HG03103 (cell line): ENCODE measurements around the gene GLT1D1.
"Not testable (repeated sequence)": the region's sequence is repeated elsewhere in the genome, so short reads cannot be mapped to it uniquely, and the experiment has no call there.

Experiments used
- ATAC-seq: cut with Tn5 transposase; IDR thresholded peaks from one replicate; pipeline ENCODE4 v1.9.1; 2021; ENCODE audit warnings: low read depth; ENCODE audit not compliant: unreplicated experiment

GLT1D1 gene

DNA sequence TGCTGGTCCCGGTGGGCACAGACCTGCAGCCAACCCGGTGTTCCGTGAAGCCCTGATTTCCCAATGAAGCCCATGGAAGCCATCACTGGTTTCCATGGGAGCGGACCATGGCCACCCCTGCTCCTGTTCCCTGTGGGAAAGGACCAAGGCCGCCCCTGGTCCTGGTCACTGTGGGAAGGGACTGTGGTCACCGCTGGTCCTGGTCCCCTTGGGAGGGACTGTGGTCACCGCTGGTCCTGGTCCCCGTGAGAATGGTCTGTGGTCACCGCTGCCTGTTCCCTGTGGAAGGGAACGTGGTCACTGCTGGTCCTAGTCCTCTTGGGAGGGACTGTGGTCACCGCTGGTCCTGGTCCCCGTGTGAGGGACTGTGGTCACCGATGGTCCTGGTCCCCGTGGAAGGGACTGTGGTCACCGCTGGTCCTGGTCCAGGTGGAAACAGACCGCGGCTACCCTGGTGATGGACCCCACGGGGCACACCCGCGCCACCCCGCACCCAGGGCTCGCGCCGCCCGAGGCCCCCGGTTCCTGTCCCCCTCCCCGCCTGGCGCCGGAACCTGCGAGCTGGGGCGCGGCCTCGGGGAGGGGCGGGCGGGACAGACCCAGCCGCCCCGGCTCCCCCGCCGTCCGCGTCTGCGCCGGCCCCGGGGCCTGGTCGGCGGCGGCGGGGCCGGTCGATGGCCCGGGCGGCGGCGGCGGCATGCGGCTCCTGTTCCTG is at the start of gene GLT1D1:
Gene GLT1D1, plus strand, starts transcription at position 594 of the 715 bp plus-strand sequence. Its CDS starts 104 bp downstream, at position 698.
- no peak for ATAC-seq

DNA sequence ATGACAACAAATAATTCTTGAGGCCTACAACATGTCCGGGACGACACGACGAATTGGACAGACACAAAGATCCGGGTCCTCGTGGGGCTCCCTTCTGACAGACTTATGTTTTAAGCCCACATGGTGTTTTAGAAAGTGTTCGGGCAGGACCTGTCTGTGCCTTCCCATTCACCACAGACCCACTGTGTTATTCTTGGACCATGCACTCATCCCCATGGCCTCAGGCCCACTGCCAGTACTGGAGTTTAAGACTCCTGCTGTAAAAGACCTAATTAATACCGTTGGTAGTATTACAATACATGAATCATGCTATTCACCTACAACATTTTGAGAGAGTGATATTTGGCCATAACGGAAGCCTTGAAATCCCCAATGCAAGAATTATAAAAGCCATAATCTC is 49.5 kb upstream of the GLT1D1 start:
- ATAC-seq, result no peak

- ATAC-seq, result no peak
Measured at GRCh38 chr12:128804762-128805161, 48.5 kb upstream of the GLT1D1 start.

- not testable (repeated sequence) for ATAC-seq
Measured at GRCh38 chr12:128805406-128805805, 47.9 kb upstream of the GLT1D1 start.

GRCh38 chr12:128806573-128806972 is 46.7 kb upstream of the GLT1D1 start:
- ATAC-seq, result no peak

GRCh38 chr12:128807161-128807724 is 46.0 kb upstream of the GLT1D1 start:
- ATAC-seq, result no peak

GRCh38 chr12:128808651-128809050 is 44.6 kb upstream of the GLT1D1 start:
- ATAC-seq, result no peak

DNA sequence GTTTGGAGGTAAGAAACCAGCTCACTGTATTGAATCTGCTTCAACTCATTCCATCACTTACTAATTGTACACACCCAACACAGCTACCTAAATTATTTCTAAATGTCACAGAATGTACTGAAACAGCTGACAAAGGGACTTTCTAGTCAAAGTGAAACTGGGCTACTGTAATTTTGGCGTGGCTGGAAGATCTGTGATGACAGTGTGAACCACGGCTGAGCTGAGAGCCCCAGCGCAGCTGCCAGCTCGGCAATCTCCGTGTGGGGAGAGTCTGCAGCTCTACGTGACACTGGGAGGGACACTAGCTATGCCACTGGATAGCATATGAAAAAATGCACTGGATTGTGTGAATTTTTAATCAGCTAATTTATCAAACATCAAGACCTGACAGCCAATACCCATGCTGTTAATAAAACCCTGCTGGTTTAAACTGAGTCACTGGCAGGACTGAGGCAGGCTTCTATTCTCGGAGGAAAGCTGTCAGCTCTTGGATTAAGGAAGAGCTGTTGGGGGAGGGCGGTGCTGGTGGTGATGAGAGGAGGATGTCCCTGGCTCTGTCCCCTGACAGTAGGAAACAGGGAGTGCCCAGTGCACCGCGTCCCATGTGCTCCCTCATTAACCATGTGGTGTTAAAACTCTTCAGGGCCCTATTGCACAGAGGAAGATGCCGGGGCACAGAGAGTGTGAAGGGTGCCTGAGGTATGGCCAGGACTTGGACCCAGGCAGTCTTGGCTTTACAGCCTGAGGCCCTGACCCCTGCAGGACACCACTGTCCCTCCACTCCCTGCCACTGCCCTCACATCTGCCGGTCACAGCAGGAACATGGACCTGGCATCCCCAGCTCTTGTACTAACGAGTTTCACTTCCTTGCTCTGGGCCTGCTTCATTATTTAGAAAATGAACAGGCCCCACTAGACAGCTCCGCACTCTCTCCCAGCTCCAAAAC is 42.8 kb upstream of the GLT1D1 start:
- peak; percentile 80 for ATAC-seq

GRCh38 chr12:128811806-128812205 is 41.5 kb upstream of the GLT1D1 start:
- ATAC-seq, result no peak

DNA sequence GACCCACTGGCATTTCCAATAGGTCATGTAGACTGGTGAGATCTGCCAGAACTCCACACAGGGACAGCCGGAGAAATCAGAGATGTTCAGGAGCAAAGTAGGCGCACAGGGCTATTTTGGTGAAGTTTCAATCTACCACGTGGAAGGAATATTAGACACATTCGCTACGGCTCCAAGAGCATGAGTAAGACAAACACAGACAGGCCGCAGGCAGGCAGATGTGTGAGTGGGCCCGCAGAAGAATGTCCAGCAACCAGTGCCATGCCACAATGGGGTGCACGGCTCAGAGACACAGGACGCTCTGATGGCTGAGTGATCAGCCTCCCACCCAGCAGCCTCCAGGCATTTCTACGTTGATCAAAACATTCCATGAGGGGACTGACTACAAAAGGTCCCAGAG is 39.9 kb upstream of the GLT1D1 start:
- ATAC-seq, result no peak

DNA sequence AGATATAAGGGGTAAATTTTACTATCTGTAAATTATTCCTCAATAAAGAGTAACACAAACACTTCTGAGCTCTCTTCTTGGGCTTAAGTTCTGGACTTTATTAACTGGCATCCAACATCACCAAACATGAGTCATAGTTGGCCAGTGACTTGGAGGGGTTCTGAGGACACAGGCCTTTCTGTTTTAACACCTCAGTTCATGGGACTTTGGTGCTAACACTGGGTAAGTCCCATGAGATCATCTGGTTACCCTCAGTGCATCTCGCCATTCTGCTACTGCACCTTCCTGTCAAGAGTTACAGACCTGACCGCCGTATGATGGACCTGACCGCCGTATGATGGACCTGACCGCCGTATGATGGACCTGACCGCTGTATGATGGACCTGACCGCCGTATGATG is 39.4 kb upstream of the GLT1D1 start:
- no peak for ATAC-seq

GRCh38 chr12:128814411-128815261 is 38.6 kb upstream of the GLT1D1 start:
- ATAC-seq, result no peak

GRCh38 chr12:128815779-128816642 is 37.3 kb upstream of the GLT1D1 start:
- no peak for ATAC-seq

DNA sequence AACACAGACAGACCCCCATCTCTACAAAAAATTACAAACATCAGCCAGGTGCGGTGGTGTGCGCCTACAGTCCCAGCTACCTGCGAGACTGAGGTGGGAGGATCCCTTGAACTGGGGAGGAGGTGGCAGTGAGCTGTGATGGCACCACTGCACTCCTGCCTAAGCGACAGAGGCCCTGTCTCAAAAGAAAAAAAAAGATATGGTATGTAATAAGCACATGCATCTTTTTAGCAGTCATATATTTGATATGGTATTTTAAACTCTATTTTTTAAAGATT is 36.7 kb upstream of the GLT1D1 start:
- ATAC-seq, result no peak

GRCh38 chr12:128817111-128818015 is 35.9 kb upstream of the GLT1D1 start:
- ATAC-seq, result no peak

GRCh38 chr12:128818065-128819022 is 34.9 kb upstream of the GLT1D1 start:
- ATAC-seq, result peak; percentile 35

DNA sequence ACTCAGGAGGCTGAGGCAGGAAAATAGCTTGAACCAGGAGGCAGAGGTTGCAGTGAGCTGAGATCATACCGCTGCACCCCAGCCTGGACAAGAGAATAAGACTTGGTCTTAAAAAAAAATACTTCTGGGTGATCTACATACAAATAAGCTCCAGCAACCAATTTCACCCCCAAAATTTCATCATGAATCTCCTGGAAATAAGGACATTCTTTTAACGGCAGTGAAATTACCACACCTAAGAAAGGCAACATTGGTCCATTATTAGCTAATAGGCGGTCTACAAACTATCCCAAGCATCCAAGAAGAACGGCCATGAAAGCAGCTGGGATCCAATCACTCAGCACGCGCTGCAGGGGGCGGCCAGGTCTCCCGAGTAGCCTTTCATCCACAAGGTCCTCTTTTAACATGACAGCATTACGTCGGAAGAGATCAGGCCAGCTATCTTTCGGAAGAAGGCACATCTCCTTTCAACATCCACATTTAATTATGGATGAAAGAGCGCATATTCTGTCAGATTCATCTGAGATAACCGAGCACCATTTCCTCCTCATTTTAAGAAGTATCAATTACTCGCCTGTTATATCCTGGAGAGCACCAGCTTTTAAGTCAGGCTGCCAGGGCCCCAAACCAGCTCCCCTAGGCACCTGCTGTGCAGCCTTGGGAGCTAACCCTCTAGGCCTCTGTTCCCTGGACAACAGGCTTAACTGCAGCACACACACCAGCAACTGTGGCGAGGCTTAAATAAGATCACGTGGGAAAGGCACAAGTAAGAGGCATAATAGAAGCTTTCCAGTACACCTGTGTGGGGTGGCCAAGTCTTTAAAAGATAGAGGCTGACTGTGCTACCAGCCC is 33.8 kb upstream of the GLT1D1 start:
- ATAC-seq, result no peak
